ENCODE data around the gene RBM10. TPM values are rescaled to one million over a fixed set of nuclear protein-coding genes. Genes with fewer than 3 reads are reported as not detected.

Gene RBM10
- total and polyA plus RNA-seq, 9 of the 15 experiments (the other 6 are each of a cell fraction or from before 2014, with no cell fraction given), result 1.1 to 61.7 (median 31.5) TPM

- ATAC-seq, result no peak
- no peaks in the 10 kb centered on the region for H3K27me3 ChIP-seq (ENCODE audit: control insufficient read depth in 2 of 2, insufficient read depth in 2 of 2, low read length in 2 of 2)
- in situ Hi-C loops (cut with MboI) (no loop called here), intact Hi-C loops (cut with micrococcal nuclease) (no loop called here)
- no peaks in the 10 kb centered on the region for H3K9me3 ChIP-seq (replicated peaks; ENCODE audit: control insufficient read depth, insufficient read depth, low read depth, low read length)
- no peak for TF ChIP-seq ZNF124 (CRISPR knock-in tag; IDR thresholded peaks at IDR 0.05)
- TF ChIP-seq LCOR (CRISPR knock-in tag; IDR thresholded peaks at IDR 0.05), result no peak
- no peak for TF ChIP-seq TAF1 (IDR thresholded peaks at IDR 0.05; ENCODE audit: control insufficient read depth, extremely low read depth, insufficient read depth, low read length, severe bottlenecking)
- TF ChIP-seq EZH2 (IDR thresholded peaks at IDR 0.05; ENCODE audit: borderline replicate concordance, low read depth, low read length), result no peak
- no peak for TF ChIP-seq ZNF696 (CRISPR knock-in tag; conservative IDR thresholded peaks at IDR 0.05)
- no peak for TF ChIP-seq C11orf30 (IDR thresholded peaks at IDR 0.05; ENCODE audit: low read depth)
- TF ChIP-seq ZNF408 (CRISPR knock-in tag; IDR thresholded peaks at IDR 0.05; ENCODE audit: low read depth), result no peak
- TF ChIP-seq SRF (CRISPR knock-in tag; IDR thresholded peaks at IDR 0.05), result no peak
- TF ChIP-seq ZC3H4 (CRISPR knock-in tag; IDR thresholded peaks at IDR 0.05; ENCODE audit: borderline replicate concordance), result no peak
- no peak for TF ChIP-seq TEAD2 (tag; IDR thresholded peaks at IDR 0.05)
- no peak for TF ChIP-seq CBX5 (IDR thresholded peaks at IDR 0.05; ENCODE audit: borderline replicate concordance, low read depth)
- no peak for TF ChIP-seq THRAP3 (IDR thresholded peaks at IDR 0.05; ENCODE audit: borderline replicate concordance)
- H3K4me2 ChIP-seq (ENCODE audit: insufficient read depth, low read length), result no peak overlapping the region
- H3K9ac ChIP-seq (ENCODE audit: insufficient read depth in 1 of 2, low read depth in 2 of 2, low read length in 2 of 2), result no peak overlapping the region
- BruUV-seq (replicated peaks), result no TSS peak
- no peak for DNase-seq (ENCODE audit: extremely low read depth in 1 of 4, low spot score in 3 of 4)
- ChIA-PET POLR2A (interaction anchor here (0.9 to 5.1 kb wide), 2 partner anchors 9 to 11 kb away, joined by 8 to 21 read pairs; partner anchors contain the start of gene CDK16), CTCF (ENCODE audit: low intra/inter-chr PET ratio) (no interaction called here)
- peaks cover 5% of the 10 kb centered on the region; the same call in 1 of the 3 replicates for H3K79me2 ChIP-seq (ENCODE audit: control insufficient read depth, insufficient read depth, low read length)
- no peak for FAIRE-seq
- H4K20me1 ChIP-seq (replicated peaks; ENCODE audit: control insufficient read depth, insufficient read depth, low read length), result peaks cover 3% of the 10 kb centered on the region; the same call in 1 of the 2 replicates
- no peak overlapping the region for H3K4me3 ChIP-seq
- no peak overlapping the region for H2AFZ ChIP-seq (ENCODE audit: low read depth, low read length)
- WGBS (ENCODE audit: insufficient coverage, low coverage, missing lambda C conversion rate), result 93% methylated on average over 9 of the region's 9 CpGs
- no peaks in the 10 kb centered on the region for H3K9me1 ChIP-seq (ENCODE audit: control insufficient read depth, insufficient read depth, low read length)
- H3K4me1 ChIP-seq (replicated peaks in 1 of 2; ENCODE audit: control insufficient read depth in 2 of 2, insufficient read depth in 2 of 2, low read length in 2 of 2), result peaks cover 2 to 5% of the 10 kb centered on the region in 2 experiments; a peak in 1 of 5 replicates
- H3K27ac ChIP-seq (ENCODE audit: extremely low read depth, low read depth, low read length), result no peak overlapping the region
- peaks cover 62% of the 10 kb centered on the region; the same call in 2 of the 3 replicates for H3K36me3 ChIP-seq (ENCODE audit: control insufficient read depth, insufficient read depth, low read length)
Observed at GRCh38 chrX:47227334-47227583, 82.2 kb downstream of the RBM10 start.
